ENCODE results near the gene GSTA3. TPM values are rescaled to one million over a fixed set of nuclear protein-coding genes. Genes with fewer than 3 reads are reported as not detected.
"Not testable (repeated sequence)": the region's sequence is repeated elsewhere in the genome, so short reads cannot be mapped to it uniquely, and the experiment has no call there.

GSTA3 gene
- polyA plus RNA-seq, 4 donors = 0.52 to 2.0 (median 0.70) TPM; not detected in 1

DNA sequence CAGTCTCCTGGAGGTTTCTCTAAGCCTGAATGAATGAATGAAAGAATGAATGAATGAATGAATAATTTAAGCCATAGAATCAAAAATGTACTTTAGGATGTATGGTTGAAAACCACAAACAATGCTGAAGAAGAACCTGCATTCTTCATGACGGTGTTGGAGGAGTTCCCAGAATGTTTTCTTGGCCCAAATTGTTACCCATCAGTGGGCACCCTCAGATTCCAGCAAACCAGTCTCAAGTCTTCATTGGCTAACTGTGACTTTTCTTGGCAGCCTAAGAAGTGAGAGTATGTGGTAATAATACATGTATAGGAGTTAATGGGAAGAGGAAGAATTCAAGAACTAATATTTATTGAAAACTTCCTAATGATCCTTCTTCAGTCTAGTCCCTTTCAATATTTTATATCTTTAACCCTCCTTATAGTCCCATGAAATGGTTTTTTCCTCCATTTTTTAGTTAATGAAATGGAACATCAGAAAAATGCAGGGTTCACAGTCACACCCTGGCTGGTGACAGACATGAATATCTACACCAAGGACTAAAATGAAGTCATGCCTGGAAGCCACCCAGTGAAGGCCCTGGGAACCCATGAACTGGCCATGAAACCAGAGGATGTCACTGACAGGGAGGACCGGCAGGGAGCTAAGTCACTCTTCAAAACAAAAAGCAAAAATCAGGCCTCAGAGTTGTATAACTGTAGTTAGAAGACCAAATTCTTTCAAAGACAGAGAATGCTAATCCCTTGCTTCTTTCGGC, 39.0 kb downstream of the GSTA3 start:
- DNase-seq (ENCODE audit: low read depth in 4 of 4, low spot score in 3 of 4) = not testable (repeated sequence)

DNA sequence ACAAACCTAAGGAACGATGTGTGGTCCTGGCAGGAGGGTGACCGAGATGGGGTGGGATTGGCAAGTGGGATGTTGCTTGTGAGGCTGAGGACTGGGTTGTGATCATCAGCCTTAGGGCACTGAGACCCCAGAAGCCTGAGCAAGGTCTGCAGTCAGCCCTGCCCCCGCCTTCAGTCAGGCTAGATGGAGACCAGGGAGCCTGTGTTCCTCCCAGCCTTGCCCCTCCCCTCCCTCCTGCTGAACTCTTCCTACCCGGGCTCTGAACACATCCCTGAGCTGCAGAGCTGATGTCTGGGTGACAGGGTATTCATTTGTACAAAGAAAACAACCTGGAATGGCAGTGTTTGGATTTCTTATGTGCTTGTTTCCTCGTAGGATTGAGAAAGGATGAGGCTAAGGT, 40.6 kb downstream of the GSTA3 start:
- not testable (repeated sequence) for DNase-seq (ENCODE audit: low read depth in 4 of 4, low spot score in 3 of 4)

DNA sequence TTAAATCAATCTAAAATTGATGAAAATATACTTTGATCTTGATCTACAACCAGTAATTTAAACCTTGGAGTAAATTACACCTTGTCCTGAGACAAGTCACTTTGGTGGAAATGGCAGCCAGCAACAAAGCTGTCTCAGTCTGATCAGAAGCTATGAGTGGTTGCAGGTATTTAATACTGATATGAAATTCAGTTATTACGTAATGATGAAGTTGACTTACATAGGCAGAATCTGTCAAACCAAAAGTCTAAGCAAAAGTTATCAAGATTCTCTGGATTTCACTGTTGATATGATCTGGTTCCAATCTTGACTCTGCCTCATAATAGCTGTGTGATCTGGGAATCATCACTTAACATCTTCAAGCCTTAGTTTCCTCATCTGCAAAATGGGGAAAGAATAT, 41.3 kb downstream of the GSTA3 start:
- DNase-seq (ENCODE audit: low read depth in 4 of 4, low spot score in 3 of 4) = no peak

DNA sequence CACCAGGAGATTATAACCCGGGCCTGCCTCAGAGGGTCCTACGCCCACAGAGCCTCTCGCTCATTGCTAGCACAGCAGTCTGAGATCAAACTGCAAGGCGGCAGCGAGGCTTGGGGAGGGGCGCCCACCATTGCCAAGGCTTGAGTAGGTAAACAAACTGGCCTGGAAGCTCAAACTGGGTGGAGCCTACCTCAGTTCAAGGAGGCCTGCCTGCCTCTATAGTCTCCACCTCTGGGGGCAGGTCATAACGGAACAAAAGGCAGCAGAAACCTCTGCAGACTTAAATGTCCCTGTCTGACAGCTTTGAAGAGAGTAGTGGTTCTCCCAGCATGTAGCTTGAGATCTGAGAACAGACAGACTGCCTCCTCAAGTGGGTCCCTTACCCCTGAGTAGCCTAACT, 48.3 kb downstream of the GSTA3 start:
- DNase-seq (ENCODE audit: low read depth in 4 of 4, low spot score in 3 of 4) = not testable (repeated sequence)

DNA sequence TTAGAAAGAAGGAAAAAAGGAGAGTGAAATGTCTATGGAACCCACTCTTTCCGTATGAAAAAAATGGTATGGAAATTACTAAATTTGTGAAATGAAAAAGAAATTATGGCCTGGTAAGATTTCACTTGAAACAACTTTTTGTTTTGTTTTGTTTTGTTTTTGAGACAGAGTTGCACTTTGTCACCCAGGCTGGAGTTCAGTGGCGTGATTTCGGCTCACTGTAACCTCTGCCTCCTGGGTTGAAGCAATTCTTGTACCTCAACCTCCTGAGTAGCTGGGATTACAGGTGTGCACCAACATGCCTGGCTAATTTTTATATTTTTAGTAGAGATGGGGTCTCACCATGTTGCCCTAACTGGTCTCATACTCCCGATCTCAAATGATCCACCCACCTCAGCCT, 51.1 kb downstream of the GSTA3 start:
- no peak for DNase-seq (ENCODE audit: low read depth in 4 of 4, low spot score in 3 of 4)

DNA sequence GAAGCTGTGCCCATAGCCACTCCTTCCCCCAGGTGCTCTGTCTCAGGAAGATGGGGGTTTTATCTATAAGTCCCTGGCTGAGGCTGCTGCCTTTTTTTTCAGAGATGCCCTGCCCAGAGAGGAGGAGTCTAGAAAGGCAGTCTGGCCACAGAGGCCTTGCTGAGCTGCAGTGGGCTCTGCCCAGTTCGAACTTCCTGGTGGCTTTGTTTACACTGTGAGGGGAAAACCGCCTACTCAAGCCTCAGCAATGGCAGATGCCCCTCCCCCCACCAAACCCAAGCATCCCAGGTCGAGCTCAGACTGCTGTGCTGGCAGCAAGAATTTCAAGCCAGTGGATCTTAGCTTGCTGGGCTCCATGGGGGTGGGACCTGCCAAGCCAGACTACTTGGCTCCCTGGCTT, 53.4 kb downstream of the GSTA3 start:
- not testable (repeated sequence) for DNase-seq (ENCODE audit: low read depth in 4 of 4, low spot score in 3 of 4)

DNA sequence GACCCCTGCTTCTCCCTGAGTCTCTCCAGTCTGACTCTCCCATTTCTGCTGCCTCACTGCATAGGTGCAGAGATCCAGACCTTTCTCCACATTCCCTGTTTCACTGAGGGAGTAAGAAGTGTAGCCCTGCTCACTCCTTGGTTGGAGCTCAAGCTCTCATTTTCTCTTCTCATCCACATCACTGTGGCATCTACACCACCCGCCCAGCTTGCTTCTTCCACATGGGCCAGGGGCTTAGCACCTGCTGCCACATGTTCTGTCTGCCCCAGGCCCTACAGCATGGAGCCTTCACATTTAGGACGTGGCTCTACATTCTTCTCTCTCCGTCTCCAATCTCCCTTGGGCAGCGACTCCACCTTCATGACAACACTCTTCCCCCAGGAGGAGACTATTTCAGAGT, 60.4 kb downstream of the GSTA3 start:
- no peak for DNase-seq (ENCODE audit: low read depth in 4 of 4, low spot score in 3 of 4)

Other genes with a start within 250 kb of the GSTA3 start
- gene TMEM14A, start 238.6 kb downstream of the GSTA3 start, polyA plus RNA-seq (ENCODE audit: insufficient read length in 4 of 4) = 10 to 100 TPM; 46.3 to 57.6 (median 53.0) TPM
- gene GSTA2, start 146.2 kb downstream of the GSTA3 start, polyA plus RNA-seq (ENCODE audit: insufficient read length in 4 of 4) = under 1 TPM in 2 of 4 donors, not detected in 2; 0.19 to 0.29 TPM
- 10 to 100 TPM in 1 of 4 donors, 1 to 10 TPM in 2, under 1 TPM in 1; 0.73 to 10.9 (median 1.4) TPM for gene GSTA1, start 105.9 kb downstream of the GSTA3 start, polyA plus RNA-seq (ENCODE audit: insufficient read length in 4 of 4)
- gene GSTA5, start 68.9 kb downstream of the GSTA3 start, polyA plus RNA-seq (ENCODE audit: insufficient read length in 4 of 4) = not detected
- 100 to 1,000 TPM in 3 of 4 donors, 10 to 100 TPM in 1; 86.6 to 133 (median 105) TPM for gene GSTA4, start 85.6 kb upstream of the GSTA3 start, polyA plus RNA-seq (ENCODE audit: insufficient read length in 4 of 4)
- gene CILK1, start 152.1 kb upstream of the GSTA3 start, polyA plus RNA-seq (ENCODE audit: insufficient read length in 4 of 4) = 10 to 100 TPM; 16.3 to 20.6 (median 18.0) TPM
- 100 to 1,000 TPM in 1 of 4 donors, 10 to 100 TPM in 3; 76.2 to 123 (median 95.7) TPM for gene FBXO9, start 155.7 kb upstream of the GSTA3 start, polyA plus RNA-seq (ENCODE audit: insufficient read length in 4 of 4)
- under 1 TPM in 3 of 4 donors, not detected in 1; 0.10 to 0.19 (median 0.15) TPM for gene GCM1, start 239.1 kb upstream of the GSTA3 start, polyA plus RNA-seq (ENCODE audit: insufficient read length in 4 of 4)